HepG2 (cell line): ENCODE measurements around the gene C2orf92. TPM values are rescaled to one million over a fixed set of nuclear protein-coding genes. Genes with fewer than 3 reads are reported as not detected.

Experiments
- CREM ChIP-seq, 2 experiments: sonication (generic) in 1 of 2; formaldehyde crosslinking in 1 of 2; IDR thresholded peaks; 2 replicates each; pipeline versions ENCODE4 v1.4.0 to v1.6.1; 2016 to 2020; ENCODE audit warnings: antibody characterized with exemption in 1 of 2, mild to moderate bottlenecking in 1 of 2, missing genetic modification reagents in 1 of 2
- HOXA3 ChIP-seq: sonication (generic); formaldehyde crosslinking; IDR thresholded peaks from 2 replicates; pipeline ENCODE4 v1.5.0; 2020; ENCODE audit warnings: missing genetic modification reagents
- JUN ChIP-seq: sonication (generic); formaldehyde crosslinking; IDR thresholded peaks from 2 replicates; pipeline ENCODE4 v1.4.0; 2020; ENCODE audit warnings: mild to moderate bottlenecking, missing genetic modification reagents
- KLF12 ChIP-seq: sonication (generic); formaldehyde crosslinking; IDR thresholded peaks from 2 replicates; pipeline ENCODE4 v1.4.0; 2020; ENCODE audit warnings: missing genetic modification reagents, borderline replicate concordance
- MAF1 ChIP-seq: sonication (generic); formaldehyde crosslinking; IDR thresholded peaks from 2 replicates; pipeline ENCODE4 v1.5.0; 2020; ENCODE audit warnings: missing genetic modification reagents, borderline replicate concordance
- YEATS2 ChIP-seq: sonication (generic); formaldehyde crosslinking; IDR thresholded peaks from 2 replicates; pipeline ENCODE4 v1.4.0; 2020; ENCODE audit warnings: missing genetic modification reagents, borderline replicate concordance
- ZFP82 ChIP-seq: sonication (generic); formaldehyde crosslinking; IDR thresholded peaks from 2 replicates; pipeline ENCODE4 v1.5.1; 2020; ENCODE audit warnings: mild to moderate bottlenecking, missing genetic modification reagents, borderline replicate concordance
- ZNF317 ChIP-seq: sonication (generic); formaldehyde crosslinking; IDR thresholded peaks from 2 replicates; pipeline ENCODE4 v1.5.0; 2020; ENCODE audit warnings: mild to moderate bottlenecking, missing genetic modification reagents
- ZNF530 ChIP-seq: sonication (generic); formaldehyde crosslinking; IDR thresholded peaks from 2 replicates; pipeline ENCODE4 v1.5.0; 2020; ENCODE audit warnings: low read depth, mild to moderate bottlenecking, missing genetic modification reagents
- ZNF678 ChIP-seq: sonication (generic); formaldehyde crosslinking; IDR thresholded peaks from 2 replicates; pipeline ENCODE4 v1.4.0; 2020; ENCODE audit warnings: mild to moderate bottlenecking, missing genetic modification reagents
- ZNF850 ChIP-seq: sonication (generic); formaldehyde crosslinking; conservative IDR thresholded peaks from 2 replicates; pipeline ENCODE4 v1.9.0; 2021; ENCODE audit warnings: mild to moderate bottlenecking, missing genetic modification reagents
- ZSCAN20 ChIP-seq: sonication (generic); formaldehyde crosslinking; IDR thresholded peaks from 2 replicates; pipeline ENCODE4 v1.4.0; 2020; ENCODE audit warnings: missing genetic modification reagents, mild to moderate bottlenecking, borderline replicate concordance
- polyA plus RNA-seq, 8 experiments: library from polyadenylated mRNA; depleted of rRNA in 3 of 8; stranded (reverse) in 7 of 8; unstranded in 1 of 8; fragments of >200 nt; fragmentation: Illumina TruSeq in 4 of 8; extraction: Trizol in 4 of 8; gene quantifications; 2 replicates each; pipeline versions ENCODE4 v1.2.1 to v1.2.3, GENCODE V29; 2011 to 2016; ENCODE audit warnings: low read depth in 4 of 8, missing spikeins in 1 of 8, mixed read lengths in 1 of 8; ENCODE audit not compliant: insufficient read depth in 1 of 8
- total RNA-seq, 5 experiments: library from RNA; depleted of rRNA; stranded (reverse); fragments of >200 nt; fragmentation: Illumina TruSeq; extraction: Trizol; gene quantifications; 2 replicates each; pipeline ENCODE4 v1.2.3, GENCODE V29; 2016; ENCODE audit warnings: low read depth in 1 of 5
- TF ChIP-seq, protein P1 (sequence below): sonication (generic); formaldehyde crosslinking; IDR thresholded peaks from 2 replicates; pipeline ENCODE4 v1.8.0; 2022; ENCODE audit warnings: missing genetic modification reagents, mild to moderate bottlenecking, inconsistent platforms, borderline replicate concordance
- TF ChIP-seq, protein P2 (sequence below): sonication (generic); formaldehyde crosslinking; IDR thresholded peaks from 2 replicates; pipeline ENCODE4 v1.5.0; 2020; ENCODE audit warnings: mild to moderate bottlenecking, missing genetic modification reagents, borderline replicate concordance
- TF ChIP-seq, protein P3 (sequence below): sonication (generic); formaldehyde crosslinking; IDR thresholded peaks from 2 replicates; pipeline ENCODE4 v1.8.1; 2022; ENCODE audit warnings: low read depth, mild to moderate bottlenecking, missing genetic modification reagents

The C2orf92 gene
- total and polyA plus RNA-seq, 2 of the 13 experiments (the other 11 are each of a cell fraction or from before 2014, with no cell fraction given), result 4.9 to 5.0 TPM

DNA sequence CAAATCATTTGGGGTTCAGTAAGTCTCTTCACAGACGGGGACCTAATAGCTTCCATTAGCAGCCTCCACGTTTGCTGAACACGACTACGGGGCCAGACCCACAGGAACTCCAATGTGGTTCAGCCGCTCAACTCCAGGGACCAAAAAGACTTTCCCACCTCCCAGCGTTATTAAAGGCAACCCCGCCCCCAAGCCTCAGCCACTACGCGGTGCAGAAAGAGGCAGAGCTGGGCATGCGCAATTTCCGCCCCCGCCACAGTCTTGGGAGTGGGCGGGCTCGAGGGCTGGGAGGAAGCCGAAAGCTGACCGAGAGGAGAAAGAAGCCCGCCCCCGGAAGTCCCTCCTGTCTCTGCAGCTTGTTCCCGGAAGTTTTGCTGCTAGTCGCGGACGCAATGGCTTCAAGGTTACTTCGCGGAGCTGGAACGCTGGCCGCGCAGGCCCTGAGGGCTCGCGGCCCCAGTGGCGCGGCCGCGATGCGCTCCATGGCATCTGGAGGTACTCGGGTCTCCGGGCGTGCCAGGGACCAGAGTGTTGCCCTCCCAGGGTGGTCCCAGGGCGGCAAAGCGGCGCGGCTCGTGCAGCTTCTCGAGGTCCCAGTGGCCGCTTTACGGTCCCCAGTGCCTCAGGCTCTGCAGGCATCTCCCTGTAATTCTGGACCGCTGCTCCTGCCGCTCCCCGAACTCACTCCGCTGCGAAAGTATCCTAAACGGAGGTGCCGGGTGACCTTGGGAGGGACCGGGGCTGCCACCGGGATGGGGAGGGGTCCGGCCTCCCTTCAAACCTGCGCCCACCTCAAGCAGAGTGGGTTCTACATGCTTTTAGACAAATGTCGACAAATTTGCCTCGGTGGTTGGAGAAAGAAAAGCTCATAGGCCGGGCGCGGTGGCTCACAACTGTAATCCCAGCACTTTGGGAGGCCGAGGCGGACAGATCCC, 23.6 kb upstream of the C2orf92 start, which contains the start of gene COX5B (continued):
- TF ChIP-seq, protein P1, sequence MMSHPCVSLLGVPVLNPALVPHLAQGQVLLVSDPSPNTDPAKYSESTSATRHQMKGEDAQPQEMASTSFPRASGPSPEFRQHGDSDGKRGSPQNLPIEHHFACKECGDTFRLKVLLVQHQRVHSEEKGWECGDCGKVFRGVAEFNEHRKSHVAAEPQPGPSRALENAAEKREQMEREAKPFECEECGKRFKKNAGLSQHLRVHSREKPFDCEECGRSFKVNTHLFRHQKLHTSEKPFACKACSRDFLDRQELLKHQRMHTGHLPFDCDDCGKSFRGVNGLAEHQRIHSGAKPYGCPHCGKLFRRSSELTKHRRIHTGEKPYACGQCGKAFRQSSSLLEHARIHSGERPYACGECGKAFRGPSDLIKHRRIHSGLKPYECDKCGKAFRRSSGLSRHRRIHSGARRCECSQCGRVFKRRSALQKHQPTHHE, result 0 out of 2 replicates have a peak, but pooled peaks have one; percentile 14
- TF ChIP-seq KLF12 (CRISPR knock-in tag) (peak; percentile 90), ZNF678 (CRISPR knock-in tag) (0 out of 2 replicates have a peak, but pooled peaks have one; percentile 76), CREM (IDR thresholded peaks at IDR 0.05) (0 out of 2 replicates have a peak, but pooled peaks have one; percentile 45), CREM (CRISPR knock-in tag; IDR thresholded peaks at IDR 0.05) (no peak), ZNF317 (CRISPR knock-in tag) (peak; percentile 12), ZSCAN20 (CRISPR knock-in tag) (peak; percentile 90), ZFP82 (peak; percentile 79; the same call in 1 of the 2 replicates), ZNF530 (no peak), JUN (0 out of 2 replicates have a peak, but pooled peaks have one; percentile 0), MAF1 (CRISPR knock-in tag) (peak; percentile 34; the same call in 1 of the 2 replicates), HOXA3 (CRISPR knock-in tag) (peak; percentile 79), YEATS2 (peak; percentile 73; the same call in 1 of the 2 replicates), ZNF850 (CRISPR knock-in tag) (no peak)
- TF ChIP-seq, protein P2, sequence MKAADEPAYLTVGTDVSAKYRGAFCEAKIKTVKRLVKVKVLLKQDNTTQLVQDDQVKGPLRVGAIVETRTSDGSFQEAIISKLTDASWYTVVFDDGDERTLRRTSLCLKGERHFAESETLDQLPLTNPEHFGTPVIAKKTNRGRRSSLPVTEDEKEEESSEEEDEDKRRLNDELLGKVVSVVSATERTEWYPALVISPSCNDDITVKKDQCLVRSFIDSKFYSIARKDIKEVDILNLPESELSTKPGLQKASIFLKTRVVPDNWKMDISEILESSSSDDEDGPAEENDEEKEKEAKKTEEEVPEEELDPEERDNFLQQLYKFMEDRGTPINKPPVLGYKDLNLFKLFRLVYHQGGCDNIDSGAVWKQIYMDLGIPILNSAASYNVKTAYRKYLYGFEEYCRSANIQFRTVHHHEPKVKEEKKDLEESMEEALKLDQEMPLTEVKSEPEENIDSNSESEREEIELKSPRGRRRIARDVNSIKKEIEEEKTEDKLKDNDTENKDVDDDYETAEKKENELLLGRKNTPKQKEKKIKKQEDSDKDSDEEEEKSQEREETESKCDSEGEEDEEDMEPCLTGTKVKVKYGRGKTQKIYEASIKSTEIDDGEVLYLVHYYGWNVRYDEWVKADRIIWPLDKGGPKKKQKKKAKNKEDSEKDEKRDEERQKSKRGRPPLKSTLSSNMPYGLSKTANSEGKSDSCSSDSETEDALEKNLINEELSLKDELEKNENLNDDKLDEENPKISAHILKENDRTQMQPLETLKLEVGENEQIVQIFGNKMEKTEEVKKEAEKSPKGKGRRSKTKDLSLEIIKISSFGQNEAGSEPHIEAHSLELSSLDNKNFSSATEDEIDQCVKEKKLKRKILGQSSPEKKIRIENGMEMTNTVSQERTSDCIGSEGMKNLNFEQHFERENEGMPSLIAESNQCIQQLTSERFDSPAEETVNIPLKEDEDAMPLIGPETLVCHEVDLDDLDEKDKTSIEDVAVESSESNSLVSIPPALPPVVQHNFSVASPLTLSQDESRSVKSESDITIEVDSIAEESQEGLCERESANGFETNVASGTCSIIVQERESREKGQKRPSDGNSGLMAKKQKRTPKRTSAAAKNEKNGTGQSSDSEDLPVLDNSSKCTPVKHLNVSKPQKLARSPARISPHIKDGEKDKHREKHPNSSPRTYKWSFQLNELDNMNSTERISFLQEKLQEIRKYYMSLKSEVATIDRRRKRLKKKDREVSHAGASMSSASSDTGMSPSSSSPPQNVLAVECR (CRISPR knock-in tag), result peak; percentile 96
- TF ChIP-seq, protein P3, sequence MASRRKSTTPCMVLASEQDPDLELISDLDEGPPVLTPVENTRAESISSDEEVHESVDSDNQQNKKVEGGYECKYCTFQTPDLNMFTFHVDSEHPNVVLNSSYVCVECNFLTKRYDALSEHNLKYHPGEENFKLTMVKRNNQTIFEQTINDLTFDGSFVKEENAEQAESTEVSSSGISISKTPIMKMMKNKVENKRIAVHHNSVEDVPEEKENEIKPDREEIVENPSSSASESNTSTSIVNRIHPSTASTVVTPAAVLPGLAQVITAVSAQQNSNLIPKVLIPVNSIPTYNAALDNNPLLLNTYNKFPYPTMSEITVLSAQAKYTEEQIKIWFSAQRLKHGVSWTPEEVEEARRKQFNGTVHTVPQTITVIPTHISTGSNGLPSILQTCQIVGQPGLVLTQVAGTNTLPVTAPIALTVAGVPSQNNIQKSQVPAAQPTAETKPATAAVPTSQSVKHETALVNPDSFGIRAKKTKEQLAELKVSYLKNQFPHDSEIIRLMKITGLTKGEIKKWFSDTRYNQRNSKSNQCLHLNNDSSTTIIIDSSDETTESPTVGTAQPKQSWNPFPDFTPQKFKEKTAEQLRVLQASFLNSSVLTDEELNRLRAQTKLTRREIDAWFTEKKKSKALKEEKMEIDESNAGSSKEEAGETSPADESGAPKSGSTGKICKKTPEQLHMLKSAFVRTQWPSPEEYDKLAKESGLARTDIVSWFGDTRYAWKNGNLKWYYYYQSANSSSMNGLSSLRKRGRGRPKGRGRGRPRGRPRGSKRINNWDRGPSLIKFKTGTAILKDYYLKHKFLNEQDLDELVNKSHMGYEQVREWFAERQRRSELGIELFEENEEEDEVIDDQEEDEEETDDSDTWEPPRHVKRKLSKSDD (CRISPR knock-in tag), result peak; percentile 66; the same call in 1 of the 2 replicates
